Endothelial cell of umbilical vein (primary cell): ENCODE data around the gene TARBP1.

Source experiments
- CTCF ChIP-seq, 2 donors: IDR thresholded peaks; 1 replicate in 1 of 2; 2 replicates in 1 of 2; pipeline ENCODE4 v1.5.1; 2011; ENCODE audit warnings: low read length in 2 of 2, mild to moderate bottlenecking in 2 of 2, moderate library complexity in 2 of 2, control low read depth in 1 of 2, inconsistent platforms in 1 of 2, low read depth in 1 of 2; ENCODE audit not compliant: insufficient read depth in 1 of 2; ENCODE audit errors: extremely low read depth in 1 of 2
- EZH2 ChIP-seq: IDR thresholded peaks from 2 replicates; pipeline ENCODE4 v1.6.1; 2012; ENCODE audit warnings: borderline replicate concordance, low read depth, mild to moderate bottlenecking, moderate library complexity, low read length, inconsistent platforms; ENCODE audit not compliant: severe bottlenecking
- FOS ChIP-seq: IDR thresholded peaks from 2 replicates; pipeline ENCODE4 v1.6.1; 2011; ENCODE audit warnings: mild to moderate bottlenecking, low read length, moderate library complexity, borderline replicate concordance; ENCODE audit not compliant: insufficient read depth
- POLR2AphosphoS5 ChIP-seq: IDR thresholded peaks from 2 replicates; pipeline ENCODE4 v1.6.1; 2012; ENCODE audit warnings: low read depth, mild to moderate bottlenecking, control low read depth, low read length, moderate library complexity; ENCODE audit not compliant: insufficient read depth
- TF ChIP-seq, protein P1 (sequence below): IDR thresholded peaks from 2 replicates; pipeline ENCODE4 v1.6.1; 2011; ENCODE audit not compliant: insufficient read depth, insufficient read length

DNA sequence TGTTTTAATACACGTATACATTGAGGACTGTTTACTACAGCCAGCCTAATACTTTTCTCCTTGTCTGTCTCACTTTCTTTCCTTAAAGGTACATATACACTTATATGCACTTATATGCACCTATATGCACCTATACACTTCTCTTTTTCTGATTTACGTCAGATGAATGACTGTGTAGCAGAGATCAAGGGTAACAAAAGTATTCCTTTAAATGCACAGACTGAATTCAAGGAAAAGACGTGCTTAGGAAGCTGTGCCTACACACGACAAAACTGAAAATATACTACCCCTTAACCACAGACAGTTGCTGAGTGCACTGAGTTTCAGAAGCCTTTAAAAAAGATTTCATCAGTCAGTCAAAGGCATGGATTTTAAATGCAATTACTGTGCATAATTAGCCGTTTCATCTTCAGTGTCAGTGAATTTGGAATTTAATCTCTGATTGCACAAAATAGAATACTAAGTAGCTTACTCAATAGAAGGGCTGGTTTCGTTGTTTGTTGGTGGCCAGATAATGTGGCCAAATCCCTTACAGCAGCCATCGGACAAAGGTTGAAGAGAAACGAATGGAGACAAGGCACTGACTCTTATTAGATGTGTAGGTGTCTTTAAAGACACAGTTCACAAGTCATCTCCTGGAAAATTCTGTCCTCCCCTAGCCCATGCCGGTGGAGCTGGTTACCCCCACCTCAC lies 38.3 kb upstream of the TARBP1 start:
- TF ChIP-seq CTCF (IDR thresholded peaks at IDR 0.05; ENCODE audit: extremely low read depth in 1 of 2, insufficient read depth in 1 of 2, low read depth in 1 of 2, low read length in 2 of 2) (no peak), POLR2AphosphoS5 (no peak), FOS (no peak), EZH2 (no peak)
- TF ChIP-seq, protein P1, sequence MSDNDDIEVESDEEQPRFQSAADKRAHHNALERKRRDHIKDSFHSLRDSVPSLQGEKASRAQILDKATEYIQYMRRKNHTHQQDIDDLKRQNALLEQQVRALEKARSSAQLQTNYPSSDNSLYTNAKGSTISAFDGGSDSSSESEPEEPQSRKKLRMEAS: no peak
